SIG-M5 treated with dmso at 0.1 percent for 504 hours (cell line): Measurements from ENCODE around the gene SOWAHA.
"Not testable (repeated sequence)": the region's sequence is repeated elsewhere in the genome, so short reads cannot be mapped to it uniquely, and the experiment has no call there.

Experiments used
- DNase-seq: peaks from one replicate; lab custom pipeline; 2025; ENCODE audit not compliant: unreplicated experiment; lab: John Stamatoyannopoulos, UW

SOWAHA gene

DNA sequence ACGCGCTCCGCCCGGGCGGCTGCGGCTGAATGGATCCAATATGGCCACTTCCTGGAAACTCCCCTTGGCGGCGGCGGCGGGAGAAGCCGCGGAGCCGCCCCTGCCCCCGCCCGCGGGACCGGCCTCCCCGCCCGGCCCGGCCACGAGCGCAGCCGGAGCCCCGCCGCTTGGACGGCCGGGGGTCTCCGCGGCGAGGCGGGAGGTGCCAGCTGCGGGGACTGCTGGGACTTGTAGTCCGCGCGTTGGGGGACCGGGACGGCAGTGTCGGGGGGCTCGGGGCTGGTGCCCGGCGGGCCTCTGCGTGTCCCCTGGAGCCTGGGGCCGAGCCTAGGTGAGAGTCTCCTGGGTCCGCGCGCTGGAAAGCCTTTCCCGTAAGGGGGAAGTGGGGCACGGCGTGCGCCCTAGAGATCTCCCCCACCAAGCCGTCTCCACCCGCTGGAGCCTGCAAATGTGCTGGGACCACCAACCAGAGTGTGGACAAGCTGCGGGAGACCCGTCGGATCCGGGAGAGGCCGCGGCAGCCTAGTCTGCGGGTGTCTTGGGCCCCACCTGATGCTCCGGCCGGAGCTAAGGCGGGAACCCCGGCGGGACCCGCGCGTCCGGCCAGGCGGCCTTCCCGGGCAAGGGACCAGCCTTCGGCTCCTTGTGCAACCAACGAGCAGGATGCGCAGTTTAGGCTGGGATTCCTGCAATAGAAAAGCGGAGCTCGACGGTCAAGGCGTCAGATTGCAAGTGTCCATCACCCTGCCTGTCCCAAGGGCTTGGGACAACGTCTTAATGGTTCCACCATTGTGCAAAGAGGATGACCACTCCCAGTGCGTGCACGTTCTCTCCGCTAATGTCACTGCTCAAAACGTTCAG is 35.7 kb upstream of the SOWAHA start, which contains the start of gene SEPTIN8:
Gene SEPTIN8 (minus strand): TSS at position 31 of the 861 bp plus-strand sequence. CDS start 102 bp downstream, outside the sequence.
- DNase-seq: peak; percentile 26

DNA sequence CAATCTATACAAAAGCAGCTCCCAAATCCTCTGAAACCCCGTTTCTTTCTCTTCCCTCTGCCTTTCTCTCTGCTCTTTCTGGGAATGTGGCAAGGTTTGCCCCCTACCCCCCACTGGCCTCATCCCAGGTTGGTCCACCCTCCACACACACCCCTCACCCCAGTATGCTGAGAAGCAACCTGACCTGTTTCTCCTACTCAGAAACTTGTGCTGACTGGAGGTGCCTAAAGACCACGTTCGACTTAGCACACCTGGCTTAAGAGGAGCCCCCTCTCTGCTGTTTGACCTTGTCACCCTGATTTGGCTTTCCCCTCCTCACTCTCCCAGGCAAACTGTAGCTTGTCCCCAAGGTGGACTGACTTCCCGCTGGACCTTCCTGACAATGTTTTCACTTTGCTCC is 35.0 kb upstream of the SOWAHA start:
- DNase-seq: no peak

DNA sequence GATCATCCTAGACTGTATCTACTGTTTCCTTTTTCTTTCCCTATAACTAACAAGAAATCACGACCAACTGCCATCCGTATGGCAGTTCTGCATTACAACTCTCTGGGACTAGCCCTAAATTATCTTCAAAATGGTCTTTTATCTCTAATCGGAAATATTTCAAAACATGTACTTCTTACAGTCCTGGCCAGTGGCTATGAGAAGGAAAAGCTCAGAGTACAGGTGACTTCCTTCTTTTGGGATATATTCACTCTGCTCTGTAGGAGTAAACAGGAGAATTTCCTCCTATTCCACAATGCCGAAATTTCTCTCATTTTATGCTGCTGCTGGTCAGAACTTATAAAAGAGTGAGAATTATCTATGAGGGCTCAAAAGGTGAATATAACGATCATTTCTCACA is 34.2 kb upstream of the SOWAHA start:
- no peak for DNase-seq

DNA sequence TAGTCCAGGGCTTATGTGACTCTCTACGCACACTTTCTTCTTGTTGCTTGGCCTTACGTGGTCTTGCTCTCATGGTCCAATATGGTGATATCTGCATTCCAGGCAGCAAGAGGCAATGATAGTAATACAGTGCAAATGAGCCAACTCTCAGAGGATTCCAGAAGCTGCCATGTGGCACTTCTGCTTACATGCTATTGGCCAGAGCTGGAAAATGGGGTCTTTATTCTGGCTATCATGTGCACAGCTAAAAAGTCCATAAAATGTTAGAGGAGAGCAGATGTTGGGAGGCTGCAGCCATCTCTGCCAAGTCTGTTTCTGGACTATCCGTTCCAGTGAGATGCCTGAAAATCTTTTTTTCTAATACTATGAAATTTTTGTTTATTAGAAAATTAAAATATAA is 33.1 kb upstream of the SOWAHA start:
- no peak for DNase-seq

DNA sequence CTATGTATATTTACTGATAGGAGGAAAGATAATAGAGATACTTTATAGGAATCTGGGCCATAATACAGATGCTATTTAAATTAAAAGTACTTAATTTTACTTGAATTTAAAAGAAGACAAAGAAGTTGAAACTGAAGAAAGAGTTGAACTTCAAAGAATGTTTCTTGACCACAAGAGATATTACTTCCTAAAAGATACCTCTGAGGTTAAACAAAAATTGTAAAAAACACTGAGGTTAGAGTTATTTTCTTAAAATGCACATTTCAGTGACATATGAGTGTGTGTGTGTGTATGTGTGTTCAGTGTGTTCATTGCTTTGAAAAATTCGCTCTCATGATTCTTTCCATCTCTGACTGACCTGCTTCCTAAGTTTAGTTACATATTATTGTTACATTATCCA is 32.5 kb upstream of the SOWAHA start:
- no peak for DNase-seq

DNA sequence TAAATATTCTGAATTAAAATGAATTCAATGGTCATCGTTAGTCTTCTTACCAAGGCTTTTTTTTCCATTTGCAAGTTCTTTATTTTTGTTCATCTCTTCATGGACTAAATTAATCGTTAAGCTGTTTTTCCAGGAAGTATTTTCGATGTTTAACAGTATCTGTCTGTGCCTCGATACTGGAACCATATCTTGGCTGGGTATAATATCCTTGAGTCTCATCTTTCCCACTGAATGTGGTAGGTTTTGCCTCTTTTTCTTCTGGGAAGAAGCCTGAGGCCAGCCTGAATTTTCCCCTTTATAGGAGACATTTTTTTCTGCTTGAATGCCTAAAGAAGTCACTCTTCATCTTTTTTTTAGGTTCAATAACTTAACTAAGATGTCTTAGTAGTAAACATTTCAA is 32.1 kb upstream of the SOWAHA start:
- no peak for DNase-seq

DNA sequence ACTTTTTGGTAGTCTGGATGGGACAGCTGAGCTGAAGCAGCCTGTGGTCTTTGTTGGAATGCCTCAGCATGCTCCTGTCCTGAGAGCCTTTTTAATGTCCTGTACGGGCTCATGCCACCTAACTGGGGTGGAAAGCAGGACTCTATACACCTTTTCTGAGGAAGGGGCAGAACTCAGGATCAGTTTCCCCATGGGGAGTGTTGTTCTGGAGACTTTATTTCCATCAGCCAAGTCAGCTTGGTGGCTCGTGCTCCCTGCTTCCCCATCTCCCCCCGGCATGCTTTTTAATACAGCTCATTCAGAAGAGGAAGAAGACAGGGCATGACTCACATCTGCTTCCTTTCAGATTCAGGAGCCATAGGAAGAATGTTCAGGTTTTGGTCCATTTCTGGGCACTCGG is 31.0 kb upstream of the SOWAHA start:
- peak; percentile 67 for DNase-seq

DNA sequence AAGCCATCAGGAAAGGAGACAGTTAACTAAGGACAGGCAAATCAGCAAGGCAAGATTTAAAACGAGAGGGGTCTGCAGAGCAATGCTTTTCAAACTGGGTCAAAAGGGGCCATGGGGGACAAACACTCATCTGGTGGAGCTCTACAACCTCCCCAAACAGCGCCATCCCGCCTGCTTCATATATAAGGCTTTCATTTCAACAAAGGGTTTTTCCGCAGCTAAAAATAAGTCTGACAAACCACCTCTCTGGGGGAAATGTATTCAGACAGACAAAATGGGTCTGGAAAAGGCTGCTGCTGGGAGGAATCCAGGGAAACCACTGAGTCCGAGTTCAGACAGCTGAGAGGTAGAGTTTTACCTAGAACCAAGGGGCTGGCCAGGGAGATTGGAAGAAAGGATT is 27.7 kb upstream of the SOWAHA start:
- DNase-seq: no peak

DNA sequence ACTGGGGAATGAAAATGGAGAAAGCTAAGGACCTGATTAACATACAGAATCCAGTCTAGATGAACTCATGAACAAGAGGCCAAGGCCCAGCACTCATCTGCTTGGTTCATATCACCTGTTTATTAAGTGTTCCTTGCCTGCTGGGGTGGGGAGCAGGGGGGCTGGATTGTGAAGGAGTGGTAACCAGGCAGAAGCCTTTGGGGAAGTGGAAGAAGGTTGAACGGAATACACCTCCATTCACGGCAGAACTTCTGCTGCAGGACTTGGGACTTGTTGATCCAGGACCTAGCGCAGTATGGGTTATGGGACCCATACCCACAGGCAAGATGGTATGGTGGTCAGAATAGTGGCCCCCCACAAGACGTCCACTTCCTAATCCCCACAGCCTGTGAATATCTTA is 27.2 kb upstream of the SOWAHA start:
- DNase-seq: no peak

DNA sequence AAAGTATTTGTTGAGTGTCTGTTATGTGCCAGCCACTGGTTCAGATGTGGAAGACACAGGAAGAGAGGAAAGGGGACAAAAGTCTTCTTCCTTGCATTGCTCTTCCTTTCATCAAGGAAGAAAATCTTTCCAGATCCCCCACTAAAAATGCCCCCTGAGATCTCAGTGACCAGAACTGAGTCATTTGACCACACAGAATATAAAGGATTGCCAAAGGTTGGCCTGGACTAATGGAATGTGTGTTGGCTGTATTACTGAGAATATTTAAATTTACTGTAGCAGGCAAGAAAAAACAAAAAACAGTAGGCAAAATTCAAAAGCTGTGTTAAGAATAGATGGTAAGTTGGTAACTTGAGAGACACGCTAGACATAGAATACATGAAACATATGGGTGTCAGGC is 26.0 kb upstream of the SOWAHA start:
- no peak for DNase-seq

DNA sequence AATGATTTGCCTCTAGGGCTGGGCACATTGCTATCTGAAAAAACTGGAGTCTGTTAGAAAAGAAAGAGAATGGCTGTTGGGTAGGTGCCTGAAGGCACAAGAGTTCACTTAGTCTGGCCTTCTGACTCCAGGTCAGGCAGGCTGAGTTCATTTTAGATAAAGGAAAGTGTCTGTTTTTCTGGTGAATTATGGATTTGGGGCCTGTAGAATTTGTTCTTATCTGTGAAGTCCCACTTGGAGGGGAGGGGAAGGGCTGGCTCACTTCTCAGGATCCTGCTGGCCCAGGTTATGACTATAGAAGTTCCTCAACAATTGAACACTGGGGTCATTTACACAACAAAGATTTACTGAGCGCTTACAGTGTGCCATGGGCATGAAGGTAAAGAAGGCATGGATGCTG is 24.6 kb upstream of the SOWAHA start:
- no peak for DNase-seq

DNA sequence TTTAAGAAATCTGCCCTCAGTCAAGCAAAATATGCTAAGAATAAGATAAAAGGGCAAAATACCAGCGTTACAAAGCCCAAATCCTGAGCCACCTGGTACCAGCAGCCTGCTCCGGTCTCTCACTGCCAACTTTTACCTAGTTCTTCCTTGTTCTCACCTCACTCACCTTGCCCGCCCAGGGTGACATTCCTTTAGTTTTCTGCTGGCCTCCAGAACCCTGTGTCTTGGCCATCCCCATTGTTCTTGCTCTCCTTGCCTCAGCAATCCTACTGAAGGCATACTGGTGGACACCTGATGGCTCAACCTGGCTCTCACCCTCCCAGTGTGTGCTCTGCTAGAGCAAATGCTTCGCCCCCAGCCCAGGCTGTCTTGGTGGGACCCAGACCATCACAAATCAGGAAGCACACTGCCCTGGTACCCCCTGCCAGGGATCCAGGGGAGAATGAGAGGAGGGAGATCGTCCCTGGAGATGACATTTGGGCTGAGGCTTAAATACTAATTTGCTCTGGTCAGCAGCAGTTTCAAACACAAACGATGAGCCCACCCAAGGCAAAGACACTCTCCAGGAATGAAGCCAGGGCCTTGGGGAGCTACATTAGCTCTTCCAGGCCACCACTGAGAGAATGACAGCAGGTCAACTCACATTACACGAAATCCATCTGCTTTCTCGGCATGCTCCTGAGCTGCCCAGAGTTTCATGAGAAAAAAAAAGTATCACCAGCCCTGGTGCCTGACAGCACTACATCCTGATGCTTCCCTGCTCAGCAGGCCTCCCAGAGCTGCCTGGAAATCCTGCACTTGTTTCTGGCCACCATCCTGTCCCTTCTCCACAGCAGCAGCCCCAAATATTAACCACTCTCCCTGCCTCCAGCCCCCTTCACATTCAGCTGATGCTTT is 23.9 kb upstream of the SOWAHA start:
- DNase-seq: no peak

DNA sequence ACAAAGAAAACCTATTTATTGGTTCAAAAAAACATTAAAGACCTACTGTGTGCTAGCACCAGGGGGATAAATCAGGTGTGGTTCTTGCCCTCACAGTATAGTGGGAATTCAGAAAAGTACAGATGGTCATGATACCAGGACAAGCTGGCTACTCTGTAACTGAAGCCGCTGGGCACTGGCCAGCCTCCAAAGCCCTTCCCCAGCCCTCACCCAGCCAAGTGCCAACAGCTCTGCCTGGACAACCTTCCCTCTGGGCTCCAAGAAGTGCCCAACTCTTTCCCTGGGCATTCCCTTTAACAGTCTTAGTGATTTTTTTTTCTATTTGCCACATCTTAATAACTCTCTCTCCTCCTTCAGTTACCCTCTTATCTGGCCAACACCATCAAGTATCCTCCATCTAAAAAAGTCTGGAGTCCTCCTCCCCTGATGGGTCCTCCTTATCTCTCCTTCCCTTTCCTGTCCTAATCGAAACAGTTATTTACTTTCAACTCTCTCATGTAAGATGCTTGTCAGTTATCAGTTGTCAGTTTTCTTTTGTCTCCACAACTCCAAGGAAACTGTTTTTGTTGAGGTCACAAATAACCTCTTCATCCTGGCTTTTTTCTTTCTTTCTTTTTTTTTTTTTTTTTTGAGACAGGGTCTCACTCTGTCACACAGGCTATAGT is 22.8 kb upstream of the SOWAHA start:
- no peak for DNase-seq

DNA sequence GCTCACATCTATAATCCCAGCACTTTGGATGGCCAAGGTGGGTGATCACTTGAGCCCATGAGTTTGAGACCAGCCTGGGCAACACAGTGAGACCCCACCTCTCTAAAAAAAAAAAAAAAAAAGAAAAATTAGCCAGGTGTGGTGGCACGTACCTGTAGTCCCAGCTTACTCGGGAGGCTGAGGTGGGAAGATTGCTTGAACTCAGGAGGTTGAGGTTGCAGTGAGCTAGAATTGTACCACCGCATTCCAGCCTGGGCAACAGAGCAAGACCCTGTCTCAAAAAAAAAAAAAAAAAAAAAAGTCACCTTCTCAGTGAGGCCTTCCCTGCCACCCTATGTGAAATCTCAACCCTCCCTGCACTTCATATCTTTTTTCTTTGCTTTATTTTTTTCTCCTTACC is 22.1 kb upstream of the SOWAHA start:
- no peak for DNase-seq

DNA sequence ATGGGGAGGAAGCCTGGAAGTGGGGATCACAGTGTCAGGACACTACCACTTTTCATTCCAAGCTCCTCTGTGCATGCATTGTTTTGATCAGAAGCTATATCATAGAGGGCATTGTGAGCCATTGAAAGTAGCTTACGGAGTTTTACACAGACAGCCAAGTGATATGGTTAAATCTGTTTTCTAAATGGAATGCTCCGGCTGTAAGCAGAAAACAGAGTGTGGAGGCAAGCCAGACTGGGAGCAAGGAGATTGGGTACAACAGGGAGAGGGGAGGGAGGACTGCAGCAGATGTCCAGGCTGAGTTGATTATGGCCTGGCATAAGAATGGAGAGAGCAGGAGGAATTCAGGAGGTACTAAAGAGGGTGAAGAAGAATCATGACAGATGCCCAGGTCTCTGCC is 15.5 kb upstream of the SOWAHA start:
- no peak for DNase-seq

DNA sequence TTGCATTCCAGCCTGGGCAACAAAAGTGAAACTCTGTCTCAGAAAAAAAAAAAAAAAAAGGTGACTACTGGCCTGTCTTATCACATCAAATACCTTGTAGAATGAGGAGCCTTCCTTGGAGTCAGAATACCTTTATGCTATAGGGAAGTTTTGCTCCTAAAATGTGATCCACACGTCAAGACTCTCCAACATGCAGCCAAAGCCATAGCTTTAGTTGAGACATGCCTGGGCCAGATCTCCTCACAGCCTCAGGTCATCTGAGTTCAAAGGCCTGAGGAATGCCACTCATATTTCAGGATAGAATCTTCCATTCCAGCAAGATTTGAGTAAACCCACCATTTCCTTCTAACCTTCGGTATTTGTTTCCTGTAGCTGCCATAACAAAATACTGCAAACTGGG is 13.7 kb upstream of the SOWAHA start:
- no peak for DNase-seq

DNA sequence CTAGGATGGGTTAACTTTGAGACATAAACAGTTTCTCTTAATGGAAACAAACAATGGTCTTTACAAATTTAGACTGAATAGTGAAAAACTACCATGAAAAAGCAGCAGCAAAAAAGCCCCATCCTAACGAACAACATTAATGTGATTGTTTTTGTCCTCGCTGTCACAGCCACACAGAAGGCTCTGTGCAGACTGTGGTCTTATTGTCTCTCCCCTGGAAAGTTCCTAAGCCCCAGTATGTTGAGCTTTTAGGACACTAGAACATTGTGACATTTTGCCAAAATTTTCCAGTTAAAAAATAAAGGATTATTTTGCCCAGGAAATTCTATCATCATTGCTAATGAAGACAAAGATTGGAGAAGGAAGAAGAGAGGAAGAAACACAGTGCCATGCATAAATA is 12.6 kb upstream of the SOWAHA start:
- no peak for DNase-seq

DNA sequence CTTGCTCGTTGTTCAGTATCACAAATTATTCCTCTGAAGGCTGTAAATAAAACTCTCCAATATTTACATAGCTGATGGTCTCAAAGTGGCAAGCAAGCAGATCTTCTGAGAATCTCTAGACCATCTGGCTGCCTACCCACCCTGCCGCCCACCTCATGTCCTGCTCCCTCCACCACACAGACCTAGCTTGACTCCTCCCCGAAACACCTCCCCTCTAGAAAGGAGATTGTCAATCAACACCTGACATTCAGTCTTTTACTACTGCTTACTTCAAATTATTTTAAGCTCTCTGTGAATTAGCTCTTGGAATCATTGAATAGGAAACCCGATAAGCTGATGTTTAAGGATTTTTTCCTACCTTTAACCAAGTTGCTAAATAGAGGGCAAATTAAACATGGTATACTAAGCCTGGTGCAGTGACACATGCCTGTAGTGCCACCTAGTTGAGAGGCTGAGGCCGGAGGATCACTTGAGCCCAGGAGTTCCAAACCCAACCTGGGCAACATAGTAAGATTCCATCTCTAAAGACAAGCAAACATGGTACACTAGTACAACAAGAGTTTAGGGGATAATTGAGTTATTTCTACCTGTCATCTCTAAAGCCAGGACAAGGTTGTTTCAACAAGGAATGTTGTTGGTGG is 10.9 kb upstream of the SOWAHA start:
- no peak for DNase-seq

DNA sequence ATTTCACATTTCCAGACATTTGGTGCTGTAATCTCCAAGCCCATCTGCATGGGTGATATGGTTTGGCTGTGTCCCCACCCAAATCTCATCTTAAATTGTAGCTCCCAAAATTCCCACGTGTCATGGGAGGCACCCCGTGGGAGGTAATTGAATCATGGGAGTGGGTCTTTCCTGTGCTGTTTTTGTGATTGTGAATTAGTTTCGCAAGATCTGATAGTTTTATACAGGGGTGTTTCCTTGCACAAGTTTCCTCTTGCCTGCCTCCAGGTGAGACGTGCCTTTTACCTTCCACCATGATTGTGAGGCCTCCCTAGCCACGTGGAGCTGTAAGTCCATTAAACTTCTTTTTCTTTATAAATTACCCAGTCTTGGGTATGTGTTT is 10.4 kb upstream of the SOWAHA start:
- DNase-seq: not testable (repeated sequence)

DNA sequence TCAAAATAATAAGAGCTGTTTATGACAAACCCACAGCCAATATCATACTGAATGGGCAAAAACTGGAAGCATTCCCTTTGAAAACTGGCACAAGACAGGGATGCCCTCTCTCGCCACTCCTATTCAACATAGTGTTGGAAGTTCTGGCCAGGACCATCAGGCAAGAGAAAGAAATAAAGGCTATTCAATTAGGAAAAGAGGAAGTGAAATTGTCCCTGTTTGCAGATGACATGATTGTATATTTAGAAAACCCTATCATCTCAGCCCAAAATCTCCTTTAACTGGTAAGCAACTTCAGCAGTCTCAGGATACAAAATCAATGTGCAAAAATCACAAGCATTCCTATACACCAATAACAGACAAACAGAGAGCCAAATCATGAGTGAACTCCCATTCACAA is 8.9 kb upstream of the SOWAHA start:
- not testable (repeated sequence) for DNase-seq

DNA sequence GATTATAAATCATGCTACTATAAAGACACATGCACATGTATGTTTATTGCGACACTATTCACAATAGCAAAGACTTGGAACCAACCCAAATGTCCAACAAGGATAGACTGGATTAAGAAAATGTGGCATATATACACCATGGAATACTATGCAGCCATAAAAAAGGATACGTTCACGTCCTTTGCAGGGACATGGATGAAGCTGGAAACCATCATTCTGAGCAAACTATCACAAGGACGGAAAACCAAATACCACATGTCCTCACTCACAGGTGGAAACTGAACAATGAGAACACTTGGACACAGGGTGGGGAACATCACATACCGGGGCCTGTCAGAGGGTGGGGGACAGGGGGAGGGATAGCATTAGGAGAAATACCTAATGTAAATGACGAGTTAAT is 7.2 kb upstream of the SOWAHA start:
- not testable (repeated sequence) for DNase-seq
